AG09309 (cell line): ENCODE results near the gene SRSF7.

Source experiments
- DNase-seq: peaks from one replicate; pipeline ENCODE4 v3.0.0-alpha.2; 2010; ENCODE audit warnings: low read depth
- H3K4me3 ChIP-seq: 2 replicates; pipeline ENCODE4 v1.5.1; 2011; ENCODE audit warnings: mild to moderate bottlenecking, low read depth, low read length, moderate library complexity; ENCODE audit not compliant: control insufficient read depth
- CTCF ChIP-seq: IDR thresholded peaks from 2 replicates; pipeline ENCODE4 v1.5.1; 2011; ENCODE audit warnings: mild to moderate bottlenecking, low read depth, low read length, inconsistent platforms; ENCODE audit not compliant: insufficient read depth, control insufficient read depth; ENCODE audit errors: missing control alignments

Gene SRSF7

GRCh38 chr2:38791744-38792143 is 40.6 kb upstream of the SRSF7 start:
- no peak for DNase-seq
- TF ChIP-seq CTCF, result no peak
- H3K4me3 ChIP-seq, result no peak overlapping the region

GRCh38 chr2:38789691-38790090 is 38.5 kb upstream of the SRSF7 start:
- TF ChIP-seq CTCF, result no peak
- no peak overlapping the region for H3K4me3 ChIP-seq
- DNase-seq, result no peak

GRCh38 chr2:38788306-38788705 is 37.1 kb upstream of the SRSF7 start:
- no peak for TF ChIP-seq CTCF
- H3K4me3 ChIP-seq, result no peak overlapping the region
- no peak for DNase-seq

GRCh38 chr2:38783586-38783985 is 32.4 kb upstream of the SRSF7 start:
- TF ChIP-seq CTCF, result no peak
- no peak for DNase-seq
- no peak overlapping the region for H3K4me3 ChIP-seq

- peak overlapping the region; percentile 57 for H3K4me3 ChIP-seq
- no peak for TF ChIP-seq CTCF
- DNase-seq, result no peak
Observed at GRCh38 chr2:38778687-38779082, 27.5 kb upstream of the SRSF7 start.

GRCh38 chr2:38776531-38776930 is 25.4 kb upstream of the SRSF7 start:
- H3K4me3 ChIP-seq, result no peak overlapping the region
- no peak for TF ChIP-seq CTCF
- DNase-seq, result no peak

- no peak for DNase-seq
- no peak overlapping the region for H3K4me3 ChIP-seq
- no peak for TF ChIP-seq CTCF
Observed at GRCh38 chr2:38775921-38776225, 24.7 kb upstream of the SRSF7 start.
